Measurements from ENCODE around the gene IL17RB. TPM values are rescaled to one million over a fixed set of nuclear protein-coding genes. Genes with fewer than 3 reads are reported as not detected.

IL17RB gene
- total RNA-seq, 1 donor from 2014 or later = 2.2 TPM

- Mint-ChIP-seq H3K27ac (no peak overlapping the region), H3K4me3 (no peak overlapping the region), H3K9me3 (no peaks in the 10 kb centered on the region), H3K27me3 (peaks cover 8% of the 10 kb centered on the region), H3K4me1 (no peaks in the 10 kb centered on the region), H3K36me3 (ENCODE audit: low read depth) (no peaks in the 10 kb centered on the region)
- DNase-seq = no peak
- intact Hi-C loops (cut with micrococcal nuclease) = no loop called here
Observed at GRCh38 chr3:53830944-53831343, 15.4 kb upstream of the IL17RB start.

- Mint-ChIP-seq H3K9me3 (no peaks in the 10 kb centered on the region), H3K4me1 (no peaks in the 10 kb centered on the region), H3K36me3 (ENCODE audit: low read depth) (no peaks in the 10 kb centered on the region), H3K27ac (no peak overlapping the region), H3K4me3 (no peak overlapping the region), H3K27me3 (peaks cover 2% of the 10 kb centered on the region)
- intact Hi-C loops (cut with micrococcal nuclease) = no loop called here
- no peak for DNase-seq
Observed at GRCh38 chr3:53833053-53833645, 13.2 kb upstream of the IL17RB start.

- Mint-ChIP-seq H3K27ac (no peak overlapping the region), H3K36me3 (ENCODE audit: low read depth) (no peaks in the 10 kb centered on the region), H3K27me3 (peaks cover 2% of the 10 kb centered on the region), H3K9me3 (no peaks in the 10 kb centered on the region), H3K4me3 (no peak overlapping the region), H3K4me1 (no peaks in the 10 kb centered on the region)
- intact Hi-C loops (cut with micrococcal nuclease) = no loop called here
- no peak for DNase-seq
Observed at GRCh38 chr3:53833700-53834099, 12.7 kb upstream of the IL17RB start.

- Mint-ChIP-seq H3K36me3 (ENCODE audit: low read depth) (no peaks in the 10 kb centered on the region), H3K9me3 (no peaks in the 10 kb centered on the region), H3K4me3 (no peak overlapping the region), H3K4me1 (no peaks in the 10 kb centered on the region), H3K27me3 (peaks cover 2% of the 10 kb centered on the region), H3K27ac (no peak overlapping the region)
- intact Hi-C loops (cut with micrococcal nuclease) = no loop called here
- no peak for DNase-seq
Observed at GRCh38 chr3:53834429-53835095, 11.8 kb upstream of the IL17RB start.

- Mint-ChIP-seq H3K9me3 (no peaks in the 10 kb centered on the region), H3K36me3 (ENCODE audit: low read depth) (no peaks in the 10 kb centered on the region), H3K27ac (no peak overlapping the region), H3K4me3 (no peak overlapping the region), H3K4me1 (no peaks in the 10 kb centered on the region), H3K27me3 (peaks cover 4% of the 10 kb centered on the region)
- DNase-seq = no peak
- intact Hi-C loops (cut with micrococcal nuclease) = no loop called here
Observed at GRCh38 chr3:53835257-53835656, 11.1 kb upstream of the IL17RB start.

GRCh38 chr3:53836084-53836872 lies 10.1 kb upstream of the IL17RB start:
- H3K36me3 Mint-ChIP-seq (ENCODE audit: low read depth) = no peaks in the 10 kb centered on the region

GRCh38 chr3:53837331-53837730 lies 9.0 kb upstream of the IL17RB start:
- peaks cover 10% of the 10 kb centered on the region for H3K27me3 Mint-ChIP-seq
- no peaks in the 10 kb centered on the region for H3K9me3 Mint-ChIP-seq
- no peaks in the 10 kb centered on the region for H3K36me3 Mint-ChIP-seq (ENCODE audit: low read depth)
- no peak overlapping the region for H3K4me3 Mint-ChIP-seq
- H3K27ac Mint-ChIP-seq = no peak overlapping the region
- intact Hi-C loops (cut with micrococcal nuclease) = no loop called here
- H3K4me1 Mint-ChIP-seq = no peaks in the 10 kb centered on the region
- DNase-seq = no peak

More at GRCh38 chr3:53836084-53836872, 10.1 kb upstream of the IL17RB start:
- Mint-ChIP-seq H3K4me3 (no peak overlapping the region), H3K27me3 (peaks cover 7% of the 10 kb centered on the region), H3K27ac (no peak overlapping the region), H3K9me3 (no peaks in the 10 kb centered on the region), H3K4me1 (no peaks in the 10 kb centered on the region)
- no peak for DNase-seq
- intact Hi-C loops (cut with micrococcal nuclease) = no loop called here

- Mint-ChIP-seq H3K9me3 (no peaks in the 10 kb centered on the region), H3K27ac (no peak overlapping the region)
- intact Hi-C loops (cut with micrococcal nuclease) = no loop called here
Observed at GRCh38 chr3:53841296-53841695, 5.1 kb upstream of the IL17RB start.

GRCh38 chr3:53842436-53843194 lies 3.8 kb upstream of the IL17RB start:
- H3K4me1 Mint-ChIP-seq = peaks cover 4% of the 10 kb centered on the region
- no peaks in the 10 kb centered on the region for H3K36me3 Mint-ChIP-seq (ENCODE audit: low read depth)
- no peak for DNase-seq
- H3K4me3 Mint-ChIP-seq = no peak overlapping the region
- H3K9me3 Mint-ChIP-seq = no peaks in the 10 kb centered on the region
- no peak overlapping the region for H3K27ac Mint-ChIP-seq
- intact Hi-C loops (cut with micrococcal nuclease) = no loop called here
- peaks cover 50% of the 10 kb centered on the region for H3K27me3 Mint-ChIP-seq

More at GRCh38 chr3:53841296-53841695, 5.1 kb upstream of the IL17RB start:
- Mint-ChIP-seq H3K27me3 (peaks cover 38% of the 10 kb centered on the region), H3K4me1 (peaks cover 2% of the 10 kb centered on the region), H3K36me3 (ENCODE audit: low read depth) (no peaks in the 10 kb centered on the region), H3K4me3 (no peak overlapping the region)
- DNase-seq = no peak

GRCh38 chr3:53843195-53844177 lies 2.9 kb upstream of the IL17RB start:
- no peak for DNase-seq
- H3K36me3 Mint-ChIP-seq (ENCODE audit: low read depth) = no peaks in the 10 kb centered on the region
- H3K4me3 Mint-ChIP-seq = no peak overlapping the region
- peaks cover 58% of the 10 kb centered on the region for H3K27me3 Mint-ChIP-seq
- peaks cover 4% of the 10 kb centered on the region for H3K4me1 Mint-ChIP-seq
- no peaks in the 10 kb centered on the region for H3K9me3 Mint-ChIP-seq
- intact Hi-C loops (cut with micrococcal nuclease) = no loop called here
- H3K27ac Mint-ChIP-seq = no peak overlapping the region

- Mint-ChIP-seq H3K27me3 (peaks cover 64% of the 10 kb centered on the region), H3K4me1 (peaks cover 4% of the 10 kb centered on the region), H3K4me3 (peak overlapping the region; percentile 26), H3K9me3 (no peaks in the 10 kb centered on the region), H3K36me3 (ENCODE audit: low read depth) (no peaks in the 10 kb centered on the region), H3K27ac (no peak overlapping the region)
- intact Hi-C loops (cut with micrococcal nuclease) = no loop called here
- no peak for DNase-seq
Observed at GRCh38 chr3:53844262-53845102, 1.9 kb upstream of the IL17RB start.

- Mint-ChIP-seq H3K27me3 (peaks cover 63% of the 10 kb centered on the region), H3K9me3 (no peaks in the 10 kb centered on the region), H3K36me3 (ENCODE audit: low read depth) (no peaks in the 10 kb centered on the region), H3K27ac (no peak overlapping the region), H3K4me1 (peaks cover 4% of the 10 kb centered on the region), H3K4me3 (peak overlapping the region; percentile 67)
- peak; percentile 63 for DNase-seq
- intact Hi-C loops (cut with micrococcal nuclease) = no loop called here
Observed at GRCh38 chr3:53845103-53845880, 1.1 kb upstream of the IL17RB start.
